Mucosa of descending colon (tissue), 3 donors: ENCODE results near the gene CPNE6. TPM values are rescaled to one million over a fixed set of nuclear protein-coding genes. Genes with fewer than 3 reads are reported as not detected.
A peak's percentile ranks its signal among the peaks of the same experiment; 100 is the strongest.

Source experiments
- ATAC-seq: fragments of 200-7000 bp; cut with Tn5 transposase; one replicate; pipeline ENCODE4 v1.9.1; 2020; ENCODE audit warnings: mild to moderate bottlenecking, moderate library complexity
- DNase-seq, 3 donors: peaks; one replicate each; pipeline ENCODE4 v3.0.0-alpha.2; 2020
- H3K36me3 ChIP-seq: fragments of 200-600 bp; one replicate; pipeline ENCODE4 v1.8.0; 2021; ENCODE audit warnings: low read depth, mild to moderate bottlenecking
- H3K4me1 ChIP-seq: fragments of 200-600 bp; one replicate; pipeline ENCODE4 v1.8.0; 2021; ENCODE audit warnings: low read depth, mild to moderate bottlenecking
- H3K4me3 ChIP-seq: fragments of 200-600 bp; one replicate; pipeline ENCODE4 v1.8.0; 2021; ENCODE audit warnings: mild to moderate bottlenecking
- H3K9me3 ChIP-seq: fragments of 200-600 bp; one replicate; pipeline ENCODE4 v1.8.0; 2021; ENCODE audit warnings: mild to moderate bottlenecking
- CTCF ChIP-seq: fragments of 200-600 bp; IDR thresholded peaks from one replicate; pipeline ENCODE4 v1.8.0; 2022; ENCODE audit warnings: antibody characterized with exemption, mild to moderate bottlenecking
- intact Hi-C, 2 donors: fragments of 100-400 bp; cut with DNase I in 1 of 2; cut with micrococcal nuclease in 1 of 2; formaldehyde crosslinking; loops; one replicate each; pipeline versions ENCODE4 v1.11.0 to v1.11.1; 2022; cut with DNase I, micrococcal nuclease
- total RNA-seq, 3 donors: library from RNA; stranded (reverse); fragmentation: NEBNext Ultra II Directional in 2 of 3; extraction: Animal tissue kit (Norgen Biotek cat#: 25700) in 2 of 3; gene quantifications; one replicate each; pipeline versions ENCODE4 v1.2.1 to v1.2.4, GENCODE V29; 2021 to 2023
- donor health status: DM: no; HTN: no; CAD: no; lungs with moderate emphysema.
- donor health status: DM: no; HTN: no; CAD: no.
- donor health status: DM: no; HTN: yes; CAD: no.

The CPNE6 gene
- total RNA-seq, 3 donors from 2014 or later, result 0.14 to 2.2 TPM; not detected in 1

- H3K9me3 ChIP-seq, result no peaks in the 10 kb centered on the region
- intact Hi-C loops, result loop anchor here (1.0 to 10.0 kb wide), 2 partner anchors 31 to 46 kb away; no protein-coding TSS in a partner anchor
- H3K4me1 ChIP-seq, result peaks cover 9% of the 10 kb centered on the region
- peak in 2 of 3 donors; percentile 29 to 44 for DNase-seq
- H3K4me3 ChIP-seq, result no peak overlapping the region
- no peak for ATAC-seq
- no peaks in the 10 kb centered on the region for H3K36me3 ChIP-seq
- no peak for TF ChIP-seq CTCF
These were observed 12.3 kb upstream of the CPNE6 start for GRCh38 chr14:24058951-24059475.

GRCh38 chr14:24059841-24060388 is 11.4 kb upstream of the CPNE6 start:
- no peak for ATAC-seq
- Histone ChIP-seq H3K4me1 (peaks cover 9% of the 10 kb centered on the region), H3K4me3 (no peak overlapping the region), H3K9me3 (no peaks in the 10 kb centered on the region), H3K36me3 (no peaks in the 10 kb centered on the region)
- intact Hi-C loops, result loop anchor here in 1 of 2 donors (10.0 kb wide), 1 partner anchor 45 kb away; no protein-coding TSS in a partner anchor
- DNase-seq, result peak in 2 of 3 donors; percentile 17 to 33
- no peak for TF ChIP-seq CTCF

- DNase-seq (peak in 1 of 3 donors; percentile 19), ATAC-seq (no peak)
- Histone ChIP-seq H3K4me1 (peaks cover 9% of the 10 kb centered on the region), H3K4me3 (no peak overlapping the region), H3K9me3 (no peaks in the 10 kb centered on the region), H3K36me3 (no peaks in the 10 kb centered on the region)
- intact Hi-C loops, result no loop called here
- no peak for TF ChIP-seq CTCF
These were observed 10.9 kb upstream of the CPNE6 start for GRCh38 chr14:24060443-24060842.

GRCh38 chr14:24060984-24061913 is 10.1 kb upstream of the CPNE6 start:
- no peak overlapping the region for H3K4me3 ChIP-seq
- H3K4me1 ChIP-seq, result peaks cover 9% of the 10 kb centered on the region
- DNase-seq (peak in 1 of 3 donors; percentile 35), ATAC-seq (no peak)
- no peak for TF ChIP-seq CTCF
- no peaks in the 10 kb centered on the region for H3K36me3 ChIP-seq
- H3K9me3 ChIP-seq, result no peaks in the 10 kb centered on the region
- intact Hi-C loops, result no loop called here

GRCh38 chr14:24062216-24062980 is 9.0 kb upstream of the CPNE6 start:
- DNase-seq (peak in 1 of 3 donors; percentile 26), ATAC-seq (no peak)
- intact Hi-C loops, result no loop called here
- Histone ChIP-seq H3K9me3 (no peaks in the 10 kb centered on the region), H3K4me1 (peaks cover 16% of the 10 kb centered on the region), H3K36me3 (no peaks in the 10 kb centered on the region), H3K4me3 (no peak overlapping the region)
- no peak for TF ChIP-seq CTCF
